IMR-90 (cell line): ENCODE results near the gene IP6K1. TPM values are rescaled to one million over a fixed set of nuclear protein-coding genes. Genes with fewer than 3 reads are reported as not detected.

ENCODE experiments used
- ATAC-seq: fragments of 200-7000 bp; cut with Tn5 transposase; 2 replicates; pipeline ENCODE4 v1.9.1; 2020; ENCODE audit warnings: low read depth, mild to moderate bottlenecking, moderate library complexity
- Bru-seq: library from RNA; stranded (reverse); fragments of 400-500 nt; gene quantifications from one replicate; lab custom pipeline; 2021; lab: Mats Ljungman, UMichigan
- BruChase-seq, 2 experiments: library from RNA; stranded (reverse); fragments of 400-500 nt; gene quantifications; one replicate each; lab custom pipeline; 2021; lab: Mats Ljungman, UMichigan
- BruUV-seq: library from RNA; stranded (reverse); fragments of 400-500 nt; replicated peaks from 2 replicates; lab custom pipeline; 2021; lab: Mats Ljungman, UMichigan
- CTCF ChIA-PET: fragments of 300-600 bp; formaldehyde crosslinking; extraction: SDS; loops from one replicate; lab custom pipeline; 2021; ENCODE audit warnings: antibody characterized with exemption; lab: Yijun Ruan, JAX
- POLR2A ChIA-PET: fragments of 300-600 bp; sonication (Branson Sonifier 250); formaldehyde crosslinking; loops from one replicate; lab custom pipeline; 2022; ENCODE audit warnings: antibody characterized with exemption; ENCODE audit not compliant: unreplicated experiment; lab: Charles Lee
- DNase-seq: peaks from one replicate; pipeline ENCODE4 v3.0.0; 2013
- H2AFZ ChIP-seq: replicated peaks from 2 replicates; pipeline ENCODE3; 2013; ENCODE audit warnings: low read length, mild to moderate bottlenecking; ENCODE audit not compliant: poor library complexity
- H2AK5ac ChIP-seq: 2 replicates; pipeline ENCODE4 v1.6.1; 2013; ENCODE audit warnings: low read depth, low read length, inconsistent platforms
- H2AK9ac ChIP-seq: replicated peaks from 2 replicates; pipeline ENCODE3; 2013; ENCODE audit warnings: mild to moderate bottlenecking, low read depth, low read length, moderate library complexity; ENCODE audit not compliant: poor library complexity
- H2BK120ac ChIP-seq: 2 replicates; pipeline ENCODE4 v1.6.1; 2013; ENCODE audit warnings: low read depth, low read length, inconsistent platforms
- H2BK15ac ChIP-seq: 3 replicates; pipeline ENCODE4 v1.6.1; 2013; ENCODE audit warnings: low read depth, low read length, inconsistent platforms
- H2BK20ac ChIP-seq: 2 replicates; pipeline ENCODE4 v1.6.1; 2013; ENCODE audit warnings: low read depth, mild to moderate bottlenecking, inconsistent platforms, low read length, moderate library complexity
- H2BK5ac ChIP-seq: 2 replicates; pipeline ENCODE4 v1.6.1; 2013; ENCODE audit warnings: mild to moderate bottlenecking, low read depth, low read length, inconsistent platforms; ENCODE audit not compliant: poor library complexity, severe bottlenecking
- H3K14ac ChIP-seq: replicated peaks from 2 replicates; pipeline ENCODE4 v1.6.1; 2013; ENCODE audit warnings: low read depth, low read length, inconsistent platforms
- H3K18ac ChIP-seq: 2 replicates; pipeline ENCODE4 v1.6.1; 2013; ENCODE audit warnings: low read depth, low read length, control low read depth
- H3K23ac ChIP-seq: 2 replicates; pipeline ENCODE4 v1.6.1; 2013; ENCODE audit warnings: low read depth, low read length, inconsistent platforms
- H3K27ac ChIP-seq: 2 replicates; pipeline ENCODE4 v1.5.1; 2013; ENCODE audit warnings: mild to moderate bottlenecking, control low read depth, low read length; ENCODE audit not compliant: insufficient read depth
- H3K27me3 ChIP-seq: 2 replicates; pipeline ENCODE4 v1.6.1; 2013; ENCODE audit warnings: low read length; ENCODE audit not compliant: control insufficient read depth, insufficient read depth
- H3K36me3 ChIP-seq: 2 replicates; pipeline ENCODE4 v1.6.1; 2013; ENCODE audit warnings: low read length, mixed read lengths; ENCODE audit not compliant: control insufficient read depth, insufficient read depth
- H3K4ac ChIP-seq: 2 replicates; pipeline ENCODE4 v1.6.1; 2013; ENCODE audit warnings: low read depth, low read length, inconsistent platforms
- H3K4me1 ChIP-seq: 2 replicates; pipeline ENCODE4 v1.6.1; 2013; ENCODE audit warnings: low read length, mixed read lengths; ENCODE audit not compliant: control insufficient read depth, insufficient read depth
- H3K4me2 ChIP-seq: 2 replicates; pipeline ENCODE4 v1.6.1; 2013; ENCODE audit warnings: low read depth, mild to moderate bottlenecking, control low read depth, low read length, moderate library complexity
- H3K4me3 ChIP-seq: 2 replicates; pipeline ENCODE4 v1.5.1; 2013; ENCODE audit warnings: low read depth, mild to moderate bottlenecking, control low read depth, low read length, moderate library complexity; ENCODE audit not compliant: insufficient read depth
- H3K56ac ChIP-seq: 2 replicates; pipeline ENCODE4 v1.6.1; 2013; ENCODE audit warnings: low read length, inconsistent platforms; ENCODE audit not compliant: insufficient read depth; ENCODE audit errors: extremely low read depth
- H3K79me1 ChIP-seq, 2 experiments: 2 replicates each; pipeline ENCODE4 v1.6.1; 2013; ENCODE audit warnings: low read length in 2 of 2, inconsistent platforms in 1 of 2, low read depth in 1 of 2
- H3K9ac ChIP-seq: 2 replicates; pipeline ENCODE4 v1.6.1; 2013; ENCODE audit warnings: low read depth, low read length, control low read depth
- H3K9me1 ChIP-seq: 2 replicates; pipeline ENCODE4 v1.6.1; 2013; ENCODE audit warnings: low read length, inconsistent platforms; ENCODE audit not compliant: insufficient read depth
- H3K9me3 ChIP-seq: 2 replicates; pipeline ENCODE4 v1.6.1; 2013; ENCODE audit warnings: low read length; ENCODE audit not compliant: control insufficient read depth, insufficient read depth
- H4K20me1 ChIP-seq: 2 replicates; pipeline ENCODE4 v1.6.1; 2013; ENCODE audit warnings: low read length, inconsistent platforms; ENCODE audit not compliant: insufficient read depth
- H4K5ac ChIP-seq: 2 replicates; pipeline ENCODE4 v1.6.1; 2013; ENCODE audit warnings: mild to moderate bottlenecking, low read depth, low read length, control low read depth
- H4K8ac ChIP-seq, 2 experiments: 2 replicates each; pipeline ENCODE4 v1.6.1; 2013; ENCODE audit warnings: low read depth in 2 of 2, low read length in 2 of 2, control low read depth in 1 of 2, inconsistent platforms in 1 of 2
- H4K91ac ChIP-seq: 2 replicates; pipeline ENCODE4 v1.6.1; 2013; ENCODE audit warnings: low read depth, low read length, inconsistent platforms; ENCODE audit not compliant: insufficient read depth
- BHLHE40 ChIP-seq: fragments of 150-350 bp; IDR thresholded peaks from 2 replicates; pipeline ENCODE4 v1.6.1; 2016; ENCODE audit warnings: mild to moderate bottlenecking, low read depth, low read length
- CEBPB ChIP-seq: IDR thresholded peaks from 2 replicates; pipeline ENCODE4 v1.6.1; 2012; ENCODE audit warnings: low read depth, low read length, improper control_type of control experiment
- CHD1 ChIP-seq: IDR thresholded peaks from 2 replicates; pipeline ENCODE4 v1.6.1; 2012; ENCODE audit warnings: low read depth, low read length, improper control_type of control experiment
- FOS ChIP-seq: fragments of 150-350 bp; IDR thresholded peaks from 2 replicates; pipeline ENCODE4 v1.6.1; 2016; ENCODE audit warnings: low read depth, low read length
- MAFK ChIP-seq: IDR thresholded peaks from 2 replicates; pipeline ENCODE4 v1.6.1; 2012; ENCODE audit warnings: low read depth, low read length, improper control_type of control experiment
- MAZ ChIP-seq: IDR thresholded peaks from 2 replicates; pipeline ENCODE4 v1.6.1; 2012; ENCODE audit warnings: low read depth, mild to moderate bottlenecking, low read length, improper control_type of control experiment, moderate library complexity, borderline replicate concordance
- NFE2L2 ChIP-seq: fragments of 150-350 bp; IDR thresholded peaks from 2 replicates; pipeline ENCODE4 v1.6.1; 2016; ENCODE audit warnings: low read depth, mild to moderate bottlenecking, low read length
- POLR2A ChIP-seq: IDR thresholded peaks from 2 replicates; pipeline ENCODE4 v1.6.1; 2012; ENCODE audit warnings: mild to moderate bottlenecking, low read depth, low read length
- RAD21 ChIP-seq: IDR thresholded peaks from 2 replicates; pipeline ENCODE4 v1.6.1; 2012; ENCODE audit warnings: low read length, improper control_type of control experiment
- RCOR1 ChIP-seq: IDR thresholded peaks from 2 replicates; pipeline ENCODE4 v1.6.1; 2012; ENCODE audit warnings: mild to moderate bottlenecking, low read length, improper control_type of control experiment; ENCODE audit not compliant: insufficient replicate concordance
- SMC3 ChIP-seq: fragments of 150-350 bp; IDR thresholded peaks from 2 replicates; pipeline ENCODE4 v1.6.1; 2016; ENCODE audit warnings: low read depth, mild to moderate bottlenecking, antibody characterized with exemption, low read length, moderate library complexity
- WGBS, 2 experiments: methylation state at CpG; one replicate each; pipeline versions ENCODE4 v1.1.5 to v1.1.7; 2013; ENCODE audit warnings: missing lambda C conversion rate in 2 of 2; ENCODE audit not compliant: insufficient read length in 1 of 2; ENCODE audit errors: extremely low coverage in 2 of 2; 5-methylcytosine and 5-hydroxymethylcytosine counted together
- dilution Hi-C: fragments of 300-500 bp; cut with HindIII; formaldehyde crosslinking; loops from one replicate; pipeline ENCODE4 v1.14.3; 2018; ENCODE audit warnings: low sequenced_read_pairs; ENCODE audit not compliant: unreplicated experiment
- in situ Hi-C: fragments of 300-500 bp; cut with MboI; formaldehyde crosslinking; loops from 3 replicates; pipeline ENCODE4 v1.14.3; 2019; ENCODE audit warnings: low sequenced_read_pairs, inconsistent platforms, mixed read lengths
- intact Hi-C: fragments of 100-400 bp; cut with micrococcal nuclease; formaldehyde crosslinking; loops from 2 replicates; pipeline ENCODE4 v1.10.0; 2022
- long read RNA-seq: library from polyadenylated mRNA; unstranded; transcript quantifications from one replicate; pipeline ENCODE4 v2.0.0, GENCODE V29; 2021; ENCODE audit not compliant: unreplicated experiment
- polyA plus RNA-seq, 3 experiments: library from polyadenylated mRNA; depleted of rRNA; stranded (reverse); fragments of >200 nt; gene quantifications; 2 replicates each; pipeline ENCODE4 v1.2.3, GENCODE V29; 2012; ENCODE audit warnings: low replicate concordance in 1 of 3
- total RNA-seq: library from RNA; depleted of rRNA; stranded (reverse); fragments of >200 nt; gene quantifications from 2 replicates; pipeline ENCODE4 v1.2.3, GENCODE V29; 2012; rRNA removed
- TF ChIP-seq, protein P1 (sequence below): conservative IDR thresholded peaks from 2 replicates; pipeline ENCODE4 v1.5.1; 2012; ENCODE audit warnings: mild to moderate bottlenecking, low read depth, low read length, improper control_type of control experiment
- TF ChIP-seq, protein P2 (sequence below): fragments of 150-350 bp; IDR thresholded peaks from 2 replicates; pipeline ENCODE4 v1.6.1; 2016; ENCODE audit warnings: low read depth, mild to moderate bottlenecking, low read length, moderate library complexity, borderline replicate concordance

The IP6K1 gene
- total RNA-seq = 28.6 and 28.7 TPM in 2 replicates
- 28.3 and 31.2 TPM in 2 replicates for polyA plus RNA-seq (2012; rRNA removed)
- polyA plus RNA-seq (2012; cell fraction: cytosol; rRNA removed) = 21.4 and 28.9 TPM in 2 replicates
- polyA plus RNA-seq (2012; cell fraction: nucleus; rRNA removed; ENCODE audit: low replicate concordance) = 31.3 and 54.5 TPM in 2 replicates
- Bru-seq, nascent RNA = percentile 82 among the genes with signal in this experiment
- percentile 96 among the genes with signal in this experiment for BruChase-seq, experiment 1, labeled RNA remaining after a 6-hour chase
- percentile 88 among the genes with signal in this experiment for BruChase-seq, experiment 2, labeled RNA remaining after a 2-hour chase
- long read RNA-seq, full-length matches to known transcripts = 8 of 40 reads
- long read RNA-seq, partial matches to known transcripts = 4 of 40 reads
- long read RNA-seq, other reads (novel, unspliced or antisense) = 28 of 40 reads

DNA sequence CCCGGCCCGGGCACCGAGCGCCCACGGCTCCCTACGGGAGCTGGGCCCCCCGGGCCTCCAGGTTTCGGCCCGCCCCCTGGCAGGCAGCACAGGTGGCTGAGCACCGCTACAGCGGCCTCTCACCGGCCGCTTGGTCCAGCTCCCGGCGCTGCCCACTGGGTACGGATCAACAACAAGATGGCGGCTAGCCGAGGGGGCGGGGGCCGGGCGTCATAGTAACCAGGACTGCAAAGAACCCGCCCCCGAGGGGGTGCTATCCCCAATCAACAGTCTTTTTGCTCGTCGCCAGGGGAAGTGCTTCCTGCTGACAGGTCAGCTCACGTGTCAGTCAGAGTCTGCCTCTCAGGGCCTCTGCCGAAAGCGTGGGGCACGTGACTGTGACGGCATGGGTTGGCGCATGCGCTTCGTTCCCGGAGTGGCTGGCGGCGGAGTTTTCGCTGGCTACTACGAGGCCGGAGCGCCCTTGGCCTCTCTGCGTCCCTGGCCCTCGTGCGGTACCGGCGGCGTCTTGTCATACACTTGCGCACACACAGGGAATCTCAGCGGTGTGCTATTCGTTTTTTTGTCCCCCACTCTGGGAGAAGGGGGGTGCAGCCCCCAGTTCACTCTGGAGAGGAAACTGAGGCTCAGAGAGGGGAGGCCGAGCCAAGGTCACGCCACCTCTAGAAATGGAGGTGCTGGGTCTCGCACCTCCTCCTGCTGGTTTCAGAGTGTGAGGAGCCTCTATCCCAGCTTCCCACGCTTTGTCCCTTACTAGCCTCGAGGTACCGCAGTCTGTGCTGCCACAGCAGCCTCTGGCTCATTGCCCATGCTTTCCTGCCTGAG lies at the start of gene IP6K1:
TSS of gene IP6K1 (minus strand) at position 186 of the 825 bp plus-strand sequence. CDS start 38,502 bp downstream, outside the sequence.
- Histone ChIP-seq H2AK9ac (peak within 1 kb of the TSS; percentile 91), H3K27ac (peak within 1 kb of the TSS; percentile 85), H4K20me1 (peaks cover 14% of the 10 kb centered on the region), H3K9me3 (no peaks in the 10 kb centered on the region), H2BK20ac (0 out of 2 replicates have a peak within 1 kb of the TSS, but pooled peaks have one; percentile 20), H2BK5ac (peak within 1 kb of the TSS; percentile 61), H3K4ac (peak within 1 kb of the TSS; percentile 85), H2AK5ac (peak within 1 kb of the TSS; percentile 89), H4K5ac (peak within 1 kb of the TSS; percentile 92), H3K4me3 (peak within 1 kb of the TSS; percentile 64), H2BK120ac (no peak within 1 kb of the TSS), H4K8ac (peak within 1 kb of the TSS; percentile 92 to 99), H3K79me1 (peaks cover 4 to 45% of the 10 kb centered on the region in 2 experiments), H3K56ac (peak within 1 kb of the TSS; percentile 93), H3K36me3 (peaks cover 10% of the 10 kb centered on the region), H4K91ac (peak within 1 kb of the TSS; percentile 88), H3K4me1 (peaks cover 9% of the 10 kb centered on the region), H2BK15ac (no peak within 1 kb of the TSS), H3K4me2 (peak within 1 kb of the TSS; percentile 96), H2AFZ (peak within 1 kb of the TSS; percentile 89), H3K9me1 (peaks cover 8% of the 10 kb centered on the region), H3K18ac (peak within 1 kb of the TSS; percentile 10; the same call in 1 of the 2 replicates), H3K14ac (peak within 1 kb of the TSS; percentile 93), H3K23ac (peak within 1 kb of the TSS; percentile 99), H3K9ac (peak within 1 kb of the TSS; percentile 78), H3K27me3 (no peaks in the 10 kb centered on the region)
- in situ Hi-C loops = no loop called here
- ATAC-seq (peak; percentile 99), DNase-seq (peak; percentile 100)
- POLR2A ChIA-PET = interaction anchor here (0.6 kb wide), 1 partner anchor 17 kb away, joined by 7 read pairs; the partner anchor contains the start of gene INKA1
- intact Hi-C loops = no loop called here
- BruUV-seq = no TSS peak
- WGBS, 2 experiments = 8% methylated on average over 33 of the region's 55 CpGs; no CpG with 5 or more reads in 1 of the 2 experiments
- CTCF ChIA-PET = interaction anchor here (0.7 kb wide), 1 partner anchor 42 kb away, joined by 3 read pairs; no protein-coding TSS in a partner anchor
- dilution Hi-C loops = no loop called here
- no peak for TF ChIP-seq CEBPB
- no peak for TF ChIP-seq NFE2L2
- TF ChIP-seq POLR2A = peak; percentile 57
- no peak for TF ChIP-seq CHD1
- peak; percentile 57; the same call in 1 of the 2 replicates for TF ChIP-seq MAZ
- no peak for TF ChIP-seq RAD21
- TF ChIP-seq, protein P1, sequence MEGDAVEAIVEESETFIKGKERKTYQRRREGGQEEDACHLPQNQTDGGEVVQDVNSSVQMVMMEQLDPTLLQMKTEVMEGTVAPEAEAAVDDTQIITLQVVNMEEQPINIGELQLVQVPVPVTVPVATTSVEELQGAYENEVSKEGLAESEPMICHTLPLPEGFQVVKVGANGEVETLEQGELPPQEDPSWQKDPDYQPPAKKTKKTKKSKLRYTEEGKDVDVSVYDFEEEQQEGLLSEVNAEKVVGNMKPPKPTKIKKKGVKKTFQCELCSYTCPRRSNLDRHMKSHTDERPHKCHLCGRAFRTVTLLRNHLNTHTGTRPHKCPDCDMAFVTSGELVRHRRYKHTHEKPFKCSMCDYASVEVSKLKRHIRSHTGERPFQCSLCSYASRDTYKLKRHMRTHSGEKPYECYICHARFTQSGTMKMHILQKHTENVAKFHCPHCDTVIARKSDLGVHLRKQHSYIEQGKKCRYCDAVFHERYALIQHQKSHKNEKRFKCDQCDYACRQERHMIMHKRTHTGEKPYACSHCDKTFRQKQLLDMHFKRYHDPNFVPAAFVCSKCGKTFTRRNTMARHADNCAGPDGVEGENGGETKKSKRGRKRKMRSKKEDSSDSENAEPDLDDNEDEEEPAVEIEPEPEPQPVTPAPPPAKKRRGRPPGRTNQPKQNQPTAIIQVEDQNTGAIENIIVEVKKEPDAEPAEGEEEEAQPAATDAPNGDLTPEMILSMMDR = no peak
- TF ChIP-seq MAFK = no peak
- TF ChIP-seq RCOR1 = no peak
- TF ChIP-seq, protein P2, sequence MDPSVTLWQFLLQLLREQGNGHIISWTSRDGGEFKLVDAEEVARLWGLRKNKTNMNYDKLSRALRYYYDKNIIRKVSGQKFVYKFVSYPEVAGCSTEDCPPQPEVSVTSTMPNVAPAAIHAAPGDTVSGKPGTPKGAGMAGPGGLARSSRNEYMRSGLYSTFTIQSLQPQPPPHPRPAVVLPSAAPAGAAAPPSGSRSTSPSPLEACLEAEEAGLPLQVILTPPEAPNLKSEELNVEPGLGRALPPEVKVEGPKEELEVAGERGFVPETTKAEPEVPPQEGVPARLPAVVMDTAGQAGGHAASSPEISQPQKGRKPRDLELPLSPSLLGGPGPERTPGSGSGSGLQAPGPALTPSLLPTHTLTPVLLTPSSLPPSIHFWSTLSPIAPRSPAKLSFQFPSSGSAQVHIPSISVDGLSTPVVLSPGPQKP = no peak
- no peak for TF ChIP-seq SMC3
- peak; percentile 70 for TF ChIP-seq FOS
- peak; percentile 97 for TF ChIP-seq BHLHE40
